GM18498 (cell line): Measurements from ENCODE around the gene POLDIP3.
"Not testable (repeated sequence)": the region's sequence is repeated elsewhere in the genome, so short reads cannot be mapped to it uniquely, and the experiment has no call there.

Source experiments
- ATAC-seq: cut with Tn5 transposase; IDR thresholded peaks from one replicate; pipeline ENCODE4 v1.9.1; 2021; ENCODE audit warnings: mild to moderate bottlenecking, moderate library complexity; ENCODE audit not compliant: unreplicated experiment

POLDIP3 gene

DNA sequence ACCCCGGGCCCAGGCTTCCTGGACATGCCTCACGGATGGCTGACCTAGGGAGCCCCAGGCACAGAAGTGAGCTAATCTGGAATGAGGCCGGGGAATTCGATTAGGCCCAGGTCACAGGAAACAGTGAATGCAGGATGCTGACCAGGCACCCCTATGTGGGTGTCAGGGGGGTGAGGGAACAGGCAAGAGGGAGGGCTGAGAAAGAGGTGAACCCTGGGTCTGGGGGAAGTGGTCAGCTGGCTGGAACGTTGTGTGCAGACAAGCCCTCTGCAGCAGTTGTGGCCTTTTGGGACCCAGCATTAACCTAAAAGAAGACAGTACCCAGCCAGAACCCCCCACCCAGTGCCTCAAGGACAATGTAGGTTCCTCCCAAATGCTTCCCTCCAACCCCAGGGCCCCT is 52.8 kb downstream of the POLDIP3 start:
- ATAC-seq: no peak

DNA sequence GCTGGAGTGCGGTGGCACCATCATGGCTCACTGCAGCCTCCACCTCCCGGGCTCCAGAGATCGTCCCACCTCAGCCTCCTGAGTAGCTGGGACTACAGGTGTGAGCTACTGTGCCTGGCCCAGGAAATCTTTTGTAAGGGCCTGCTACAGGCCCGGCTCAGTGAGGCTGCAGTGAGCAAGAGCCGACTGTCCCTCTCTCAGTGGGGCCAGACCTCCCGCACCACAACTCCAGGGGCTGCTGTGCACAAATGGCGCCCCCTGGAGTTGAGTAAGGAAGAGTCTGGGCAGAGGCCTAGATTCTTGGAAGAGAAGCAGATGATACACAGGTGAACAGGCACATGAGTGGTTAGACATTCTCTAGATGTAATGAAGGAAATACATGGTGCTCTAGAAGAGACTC is 53.9 kb downstream of the POLDIP3 start:
- no peak for ATAC-seq

DNA sequence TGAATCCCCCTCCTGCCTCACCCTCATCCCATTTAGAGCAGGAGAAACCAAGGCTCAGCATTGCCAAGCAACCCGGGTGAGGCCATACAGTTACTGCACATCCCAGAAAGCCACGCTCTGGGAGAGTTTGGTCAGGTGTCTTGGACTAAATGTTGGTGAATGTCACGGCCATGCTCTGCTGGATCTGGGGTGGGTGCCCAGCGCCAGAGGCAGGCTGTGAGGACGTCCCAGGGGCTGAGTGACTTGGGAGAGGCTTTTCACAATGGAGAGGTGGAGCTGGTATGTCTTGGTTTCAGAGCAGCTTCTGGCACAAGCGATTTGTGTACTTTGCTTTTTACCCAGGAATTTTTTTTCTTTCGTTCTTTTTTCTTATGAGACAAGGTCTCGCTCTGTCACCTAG is 54.3 kb downstream of the POLDIP3 start:
- ATAC-seq: no peak

DNA sequence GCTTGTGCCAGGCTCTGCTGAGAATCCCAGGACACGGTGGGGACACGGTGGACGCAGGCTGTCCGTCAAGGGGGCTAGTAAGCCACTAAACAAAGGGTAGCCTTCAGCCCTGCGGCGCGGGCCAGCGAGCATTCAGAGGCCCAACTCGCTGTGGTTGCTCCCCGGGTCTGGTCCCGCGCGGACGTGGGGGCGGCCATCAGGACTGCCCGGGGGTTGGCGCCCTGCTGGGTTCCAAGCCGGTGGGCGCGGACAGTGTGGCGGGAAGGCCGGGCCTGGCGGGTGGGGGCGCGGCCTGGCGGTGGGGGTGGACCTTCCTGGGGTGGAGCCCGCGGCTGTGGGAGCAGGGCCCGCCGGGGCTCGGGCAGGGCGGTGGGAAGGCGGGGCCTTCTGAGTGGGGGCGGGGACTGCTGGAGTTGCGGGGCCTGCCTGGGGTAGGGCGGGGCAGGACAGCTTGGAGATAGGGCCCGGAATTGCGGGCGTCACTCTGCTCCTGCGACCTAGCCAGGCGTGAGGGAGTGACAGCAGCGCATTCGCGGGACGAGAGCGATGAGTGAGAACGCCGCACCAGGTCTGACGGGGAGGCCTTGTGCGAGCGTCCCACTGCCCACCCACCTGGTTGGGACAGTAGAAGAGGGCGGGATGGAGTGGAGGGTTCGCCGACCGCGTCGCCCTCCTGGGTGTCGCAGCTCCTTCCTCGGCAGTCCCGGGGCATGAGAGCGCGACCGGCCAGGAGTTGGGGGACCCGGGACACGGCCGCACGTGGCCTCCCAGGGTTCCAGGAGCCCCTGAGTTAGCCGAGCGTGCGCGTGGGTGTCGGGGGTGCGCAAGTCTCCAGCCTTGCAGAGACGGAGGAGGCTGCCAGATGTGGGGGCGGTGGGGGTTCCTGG is 61.0 kb downstream of the POLDIP3 start, which contains the start of gene SERHL2:
TSS of gene SERHL2 (plus strand) at position 482 of the 887 bp plus-strand sequence. CDS start at position 547, 65 bp downstream.
- peak; percentile 77 for ATAC-seq

DNA sequence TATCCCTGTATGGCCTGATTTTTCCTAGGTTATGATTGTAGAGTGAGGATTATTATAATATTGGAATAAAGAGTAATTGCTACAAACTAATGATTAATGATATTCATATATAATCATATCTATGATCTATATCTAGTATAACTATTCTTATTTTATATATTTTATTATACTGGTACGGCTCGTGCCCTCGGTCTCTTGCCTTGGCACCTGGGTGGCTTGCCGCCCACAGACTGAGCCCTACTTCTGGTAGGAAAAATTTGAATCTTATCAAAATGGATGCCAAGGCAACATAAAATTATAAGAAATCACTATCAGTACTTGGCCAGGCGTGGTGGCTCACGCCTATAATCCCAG is 62.4 kb downstream of the POLDIP3 start:
- ATAC-seq: not testable (repeated sequence)

DNA sequence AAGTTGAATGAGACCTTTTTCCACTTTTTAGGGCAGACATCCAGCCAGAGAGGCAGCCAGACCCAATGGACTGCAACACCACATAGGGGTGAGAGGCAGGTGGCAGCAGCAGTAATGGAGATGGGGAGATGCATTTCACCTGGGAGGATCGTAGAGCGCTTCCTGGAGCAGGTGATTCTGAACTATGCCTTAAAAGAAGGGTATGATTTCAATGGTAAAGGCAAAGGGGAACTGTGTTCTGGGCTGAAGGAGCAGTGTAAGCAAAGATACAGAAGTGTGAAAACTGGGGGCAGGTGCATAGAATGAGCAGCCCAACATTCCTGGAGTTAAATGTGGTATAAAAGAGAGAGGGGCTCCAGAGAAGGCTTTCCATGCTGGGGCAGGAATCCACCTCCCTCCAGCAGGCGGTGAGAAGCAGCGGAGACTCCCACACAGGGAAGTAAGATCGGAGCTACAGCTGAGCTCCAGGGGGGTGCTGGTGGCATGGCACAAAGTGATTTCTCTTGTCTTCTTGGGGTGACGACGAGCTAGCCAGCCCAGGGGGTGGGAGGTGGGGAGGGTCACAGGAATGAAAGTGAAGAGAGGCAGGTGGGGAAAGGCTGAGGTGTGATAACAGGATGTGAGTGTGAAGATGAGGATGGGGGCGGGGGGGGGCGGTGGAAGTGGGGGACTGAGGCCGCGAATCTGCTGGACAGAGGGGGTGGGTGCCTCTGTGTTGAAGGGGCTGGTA is 65.2 kb downstream of the POLDIP3 start:
- no peak for ATAC-seq

DNA sequence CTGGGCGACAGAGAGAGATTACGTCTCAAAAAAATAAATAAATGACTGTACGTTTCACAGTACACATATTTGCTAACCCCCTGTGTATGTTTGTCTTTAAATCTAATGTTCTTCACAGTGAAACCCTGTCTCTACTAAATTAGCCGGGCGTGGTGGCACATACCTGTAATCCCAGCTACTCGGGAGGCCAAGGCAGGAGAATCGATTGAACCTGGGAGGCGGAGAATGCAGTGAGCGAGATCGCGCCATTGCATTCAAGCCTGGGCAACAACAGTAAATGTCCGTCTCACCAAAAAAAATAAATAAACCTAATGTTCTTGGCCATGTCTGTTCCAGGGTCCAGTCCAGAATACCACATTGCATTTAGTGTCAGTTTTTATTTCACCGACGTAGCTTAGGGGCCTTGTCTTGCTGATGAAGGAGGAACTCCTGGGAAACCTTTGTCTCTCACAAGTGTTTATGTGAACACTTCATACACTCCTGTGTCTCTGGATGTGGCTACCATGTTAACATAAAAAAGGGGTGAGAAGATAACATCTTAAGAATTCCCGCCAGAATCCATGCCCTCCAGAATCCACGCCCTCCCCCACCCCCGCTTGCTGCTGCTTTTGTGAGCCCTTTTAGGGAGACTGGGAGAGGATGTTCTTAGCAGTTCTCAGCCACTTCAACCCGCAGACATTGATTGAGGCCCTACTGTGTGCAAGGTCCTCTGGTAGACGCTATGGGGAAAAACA is 65.9 kb downstream of the POLDIP3 start:
- ATAC-seq: no peak

DNA sequence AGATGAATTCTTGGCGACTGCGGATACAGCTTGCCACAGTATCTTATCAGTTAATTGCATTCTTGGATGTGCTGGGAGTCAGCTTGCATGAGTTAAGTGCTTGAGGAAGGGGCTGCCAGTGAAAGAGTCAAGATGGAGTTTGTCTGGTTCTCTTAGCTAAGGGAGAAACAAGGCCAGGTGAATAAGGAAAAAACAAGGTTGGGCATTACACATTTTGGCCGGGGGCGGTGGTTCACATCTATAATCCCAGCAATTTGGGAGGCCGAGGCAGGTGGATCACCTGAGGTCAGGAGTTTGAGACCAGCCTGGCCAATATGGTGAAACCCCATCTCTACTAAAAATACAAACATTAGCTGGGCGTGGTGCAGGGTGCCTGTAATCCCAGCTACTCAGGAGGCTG is 66.6 kb downstream of the POLDIP3 start:
- ATAC-seq: not testable (repeated sequence)

DNA sequence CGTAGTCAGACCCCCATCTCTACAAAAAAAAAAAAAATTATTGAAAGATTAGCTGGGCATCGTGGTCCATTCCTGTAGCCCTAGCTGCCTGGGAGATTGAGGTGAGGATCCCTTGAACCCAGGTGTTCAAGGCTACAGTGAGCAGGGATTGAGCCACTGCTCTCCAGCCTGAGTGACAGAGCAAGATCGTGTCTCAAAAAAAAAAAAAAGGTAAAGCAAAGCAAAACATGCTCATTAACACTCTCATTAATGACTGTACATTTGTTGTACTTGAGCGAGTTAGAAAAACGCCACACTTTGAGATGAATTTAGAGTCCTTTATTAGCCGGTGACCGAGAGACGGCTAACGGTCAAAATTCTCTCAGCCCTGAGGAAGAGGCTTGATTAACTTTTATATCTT is 67.1 kb downstream of the POLDIP3 start:
- no peak for ATAC-seq

DNA sequence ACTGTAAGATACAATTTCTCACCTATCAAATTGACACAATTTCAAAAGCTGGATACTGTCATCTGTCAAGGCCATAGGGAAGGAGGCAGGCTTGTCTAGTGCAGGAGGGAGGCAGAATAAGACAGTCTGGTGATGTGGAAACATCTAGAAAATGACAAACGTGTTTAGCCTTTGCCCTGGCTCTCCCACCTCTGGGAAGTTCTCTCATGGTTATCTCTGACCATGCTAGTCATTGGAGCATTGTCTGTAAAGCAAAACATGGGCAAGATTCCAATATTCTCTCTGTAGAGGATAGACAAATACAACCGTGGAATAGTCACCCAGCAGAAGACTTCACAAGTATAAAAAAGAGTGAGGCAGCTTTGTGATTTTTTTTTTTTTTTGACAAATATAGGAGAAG is 70.0 kb downstream of the POLDIP3 start:
- ATAC-seq: no peak

DNA sequence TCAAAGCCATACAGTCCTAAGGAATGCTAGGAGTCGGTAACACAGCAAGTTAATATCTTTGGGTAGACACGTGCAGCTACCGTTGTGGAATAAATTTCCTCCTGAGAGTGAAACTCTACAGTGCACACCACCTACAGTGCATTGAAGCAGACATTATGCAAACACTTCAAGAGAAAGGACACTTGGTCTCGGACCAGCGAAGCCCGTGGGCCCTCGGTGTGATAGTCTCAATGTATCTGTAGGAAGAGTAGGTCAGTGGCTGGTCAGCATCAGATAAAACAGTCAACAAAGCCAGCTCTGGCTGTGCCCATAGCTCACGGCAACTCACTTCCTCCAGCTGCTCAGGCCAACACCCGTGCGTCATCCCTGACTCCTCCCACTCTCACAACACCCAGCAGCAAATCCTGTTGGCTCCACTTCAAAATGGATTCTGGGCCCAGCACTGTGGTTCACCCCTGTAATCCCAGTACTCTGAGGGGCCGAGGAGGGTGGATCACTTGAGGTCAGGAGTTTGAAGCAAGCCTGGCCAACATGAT is 75.4 kb downstream of the POLDIP3 start:
- ATAC-seq: peak; percentile 49

DNA sequence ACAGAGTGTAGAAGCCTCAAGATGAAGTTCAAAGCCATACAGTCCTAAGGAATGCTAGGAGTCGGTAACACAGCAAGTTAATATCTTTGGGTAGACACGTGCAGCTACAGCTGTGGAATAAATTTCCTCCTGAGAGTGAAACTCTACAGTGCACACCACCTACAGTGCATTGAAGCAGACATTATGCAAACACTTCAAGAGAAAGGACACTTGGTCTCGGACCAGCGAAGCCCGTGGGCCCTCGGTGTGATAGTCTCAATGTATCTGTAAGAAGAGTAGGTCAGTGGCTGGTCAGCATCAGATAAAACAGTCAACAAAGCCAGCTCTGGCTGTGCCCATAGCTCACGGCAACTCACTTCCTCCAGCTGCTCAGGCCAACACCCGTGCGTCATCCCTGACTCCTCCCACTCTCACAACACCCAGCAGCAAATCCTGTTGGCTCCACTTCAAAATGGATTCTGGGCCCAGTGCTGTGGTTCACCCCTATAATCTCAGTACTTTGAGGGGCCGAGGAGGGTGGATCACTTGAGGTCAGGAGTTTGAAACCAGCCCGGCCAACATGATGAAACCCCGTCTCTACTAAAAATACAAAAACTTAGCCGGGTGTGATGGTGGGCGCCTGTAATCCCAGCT is 77.4 kb downstream of the POLDIP3 start:
- ATAC-seq: peak; percentile 53

DNA sequence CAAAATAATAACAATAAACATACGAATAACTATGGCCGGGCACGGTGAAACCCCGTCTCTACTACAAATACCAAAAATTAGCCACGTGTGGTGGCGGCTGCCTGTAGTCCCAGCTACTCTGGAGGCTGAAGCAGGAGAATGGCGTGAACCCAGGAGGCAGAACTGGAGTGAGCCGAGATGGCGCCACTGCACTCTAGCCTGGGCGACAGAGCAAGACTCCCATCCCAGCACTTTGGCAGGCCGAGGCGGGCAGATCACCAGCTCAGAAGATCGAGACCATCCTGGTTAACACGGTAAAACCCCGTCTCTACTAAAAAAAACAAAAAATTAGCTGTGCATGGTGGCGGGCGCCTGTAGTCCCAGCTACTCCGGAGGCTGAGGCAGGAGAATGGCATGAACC is 78.0 kb downstream of the POLDIP3 start:
- ATAC-seq: not testable (repeated sequence)

DNA sequence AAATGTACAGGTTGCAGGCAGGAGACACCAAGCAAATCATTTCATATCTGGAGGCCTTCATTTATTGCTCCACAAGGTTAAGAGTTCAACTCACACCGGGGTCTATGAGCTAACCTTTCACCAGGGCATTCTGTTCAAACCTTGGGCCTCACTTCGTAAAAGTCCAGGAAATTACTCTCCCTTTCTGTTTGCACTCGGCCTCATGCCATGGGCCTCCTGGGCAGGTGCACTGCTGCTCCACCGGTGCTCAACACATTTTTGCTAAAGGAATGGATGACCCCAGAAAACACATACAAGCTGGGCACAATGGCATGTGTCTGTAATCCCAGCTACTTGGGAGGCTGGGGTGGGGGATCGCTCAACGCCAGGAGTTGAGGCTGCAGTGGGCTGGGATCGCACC is 78.5 kb downstream of the POLDIP3 start:
- no peak for ATAC-seq

DNA sequence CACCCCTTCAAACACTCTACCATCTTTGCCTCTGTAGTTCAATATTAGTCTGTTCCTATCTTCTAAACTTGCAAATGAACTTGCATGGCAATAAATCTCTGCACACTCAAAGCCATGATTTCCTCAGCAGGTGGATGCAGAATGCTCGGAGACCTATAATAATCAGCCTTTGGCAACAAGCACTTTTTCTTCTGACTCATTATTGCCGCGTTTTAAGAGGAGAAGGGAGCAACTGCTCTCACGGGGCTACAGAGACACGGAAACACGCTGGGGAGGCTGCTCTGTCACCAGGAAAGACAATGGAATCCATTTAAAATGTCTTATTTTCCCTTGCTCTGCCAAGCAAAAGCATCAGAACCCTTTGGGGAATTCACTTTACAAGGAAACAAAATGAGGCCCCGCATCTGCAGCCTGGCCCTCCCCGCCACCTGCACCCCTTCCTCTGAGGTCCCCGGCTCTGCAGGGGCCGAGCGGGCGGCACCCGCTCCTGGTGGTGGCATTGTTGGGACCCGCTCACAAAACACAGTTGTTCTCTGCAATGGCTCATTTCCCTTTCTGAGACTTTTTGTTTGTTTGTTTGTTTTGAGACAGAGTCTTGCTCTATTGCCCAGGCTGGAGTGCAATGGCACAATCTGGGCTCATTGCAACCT is 79.5 kb downstream of the POLDIP3 start:
- not testable (repeated sequence) for ATAC-seq
